SK-N-SH treated with all-trans-retinoic acid at 6 μM for 48 hours (cell line): ENCODE results near the gene DNAAF1.

Experiments used
- ZNF565 ChIP-seq: fragments of 450-650 bp; formaldehyde crosslinking; conservative IDR thresholded peaks from 2 replicates; pipeline ENCODE4 v1.5.0; 2020; ENCODE audit warnings: low read depth, mild to moderate bottlenecking, moderate library complexity
- ZNF8 ChIP-seq: fragments of 450-650 bp; formaldehyde crosslinking; IDR thresholded peaks from 2 replicates; pipeline ENCODE4 v1.5.0; 2020; ENCODE audit warnings: mild to moderate bottlenecking, moderate library complexity

DNA sequence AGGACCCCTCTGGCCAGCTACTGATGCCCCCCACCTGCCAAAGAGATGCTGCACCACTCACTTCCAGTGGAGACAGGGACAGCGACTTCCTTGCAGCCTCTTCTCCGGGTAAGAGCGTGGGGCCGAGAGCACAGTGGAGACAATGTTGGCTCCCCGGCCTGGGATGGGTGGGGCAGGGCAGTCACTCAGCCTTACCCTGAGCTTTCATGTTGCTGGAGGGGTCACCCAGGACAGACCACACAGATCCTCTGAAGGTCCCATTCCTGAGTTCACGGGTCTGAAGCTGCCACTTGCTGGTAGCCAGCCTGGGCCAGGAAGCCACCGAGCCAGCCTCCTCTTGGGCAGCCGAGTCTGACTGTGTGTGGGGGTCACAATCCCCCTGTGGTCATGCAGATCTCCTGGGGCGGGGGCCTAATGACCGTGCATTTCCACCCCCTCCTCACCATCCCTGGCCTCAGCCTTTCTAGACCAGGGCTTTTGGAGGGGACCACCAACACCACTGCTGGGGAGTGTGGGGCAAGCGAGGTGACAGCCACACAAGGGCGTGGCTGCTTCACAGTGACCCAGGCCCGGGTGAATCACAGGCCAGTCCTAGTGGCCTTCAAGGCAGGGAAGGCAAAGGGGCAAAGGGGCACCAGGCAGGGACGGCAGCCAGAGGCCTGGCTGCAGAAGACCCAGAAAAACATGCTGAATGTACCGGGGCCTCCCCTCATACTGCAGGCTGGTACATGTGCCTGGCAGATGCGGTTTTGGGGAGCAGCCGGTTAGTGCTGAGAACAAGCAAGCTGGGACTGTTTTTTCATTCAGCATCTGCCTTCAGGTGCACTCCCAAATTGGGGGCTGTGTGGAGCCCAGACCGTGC, 31.3 kb downstream of the DNAAF1 start:
- TF ChIP-seq ZNF565 (CRISPR knock-in tag) (no peak), ZNF8 (CRISPR knock-in tag) (no peak)
